Stimulated activated CD8-positive, alpha-beta memory T cell treated with anti-CD3 and anti-CD28 coated beads, Interleukin-15, amount 100 ng/mL, for 4 hours (primary cell): ENCODE data around the gene TOE1.
"Not testable (repeated sequence)": the region's sequence is repeated elsewhere in the genome, so short reads cannot be mapped to it uniquely, and the experiment has no call there.

Experiments
- DNase-seq, 2 donors: peaks; one replicate each; pipeline ENCODE4 v3.0.0-alpha.2; 2020; ENCODE audit warnings: low read depth in 2 of 2

The TOE1 gene

DNA sequence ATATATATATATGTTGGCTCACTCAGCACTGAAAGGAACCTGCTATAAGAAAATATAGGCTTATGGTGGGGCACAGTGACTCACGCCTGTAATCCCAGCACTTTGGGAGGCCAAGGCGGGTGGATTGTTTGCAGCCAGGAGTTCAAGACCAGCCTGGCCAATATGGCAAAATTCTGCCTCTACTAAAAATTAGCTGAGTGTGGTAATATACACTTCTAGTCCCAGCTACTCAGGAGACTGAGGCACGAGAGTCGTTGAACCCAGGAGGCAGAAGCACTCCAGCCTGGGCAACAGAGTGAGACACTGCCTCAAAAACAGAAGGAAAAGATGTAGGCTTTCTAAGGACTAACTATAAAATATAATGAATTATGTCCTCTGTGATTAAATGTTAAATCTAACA lies 14.9 kb downstream of the TOE1 start:
- DNase-seq = no peak

GRCh38 chr1:45355683-45356082 lies 15.7 kb downstream of the TOE1 start:
- no peak for DNase-seq

DNA sequence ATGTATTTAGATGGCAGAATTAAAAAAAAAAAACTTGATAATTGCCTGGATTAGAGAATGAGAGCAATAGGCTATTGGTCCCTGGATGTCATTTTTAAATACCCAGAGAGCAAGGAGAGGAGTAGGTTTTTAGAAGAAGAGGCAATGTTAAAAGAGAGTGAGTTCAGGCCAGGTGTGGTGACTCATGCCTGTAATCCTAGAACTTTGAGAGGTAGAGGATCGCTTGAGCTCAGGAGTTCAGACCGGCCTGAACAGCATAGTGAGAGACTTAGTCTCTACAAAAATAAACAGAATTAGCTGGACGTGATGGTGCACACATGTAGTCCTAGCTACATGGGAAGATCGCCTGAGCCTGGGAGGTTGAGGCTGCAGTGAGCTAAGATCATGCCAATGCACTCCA lies 16.2 kb downstream of the TOE1 start:
- DNase-seq = no peak

DNA sequence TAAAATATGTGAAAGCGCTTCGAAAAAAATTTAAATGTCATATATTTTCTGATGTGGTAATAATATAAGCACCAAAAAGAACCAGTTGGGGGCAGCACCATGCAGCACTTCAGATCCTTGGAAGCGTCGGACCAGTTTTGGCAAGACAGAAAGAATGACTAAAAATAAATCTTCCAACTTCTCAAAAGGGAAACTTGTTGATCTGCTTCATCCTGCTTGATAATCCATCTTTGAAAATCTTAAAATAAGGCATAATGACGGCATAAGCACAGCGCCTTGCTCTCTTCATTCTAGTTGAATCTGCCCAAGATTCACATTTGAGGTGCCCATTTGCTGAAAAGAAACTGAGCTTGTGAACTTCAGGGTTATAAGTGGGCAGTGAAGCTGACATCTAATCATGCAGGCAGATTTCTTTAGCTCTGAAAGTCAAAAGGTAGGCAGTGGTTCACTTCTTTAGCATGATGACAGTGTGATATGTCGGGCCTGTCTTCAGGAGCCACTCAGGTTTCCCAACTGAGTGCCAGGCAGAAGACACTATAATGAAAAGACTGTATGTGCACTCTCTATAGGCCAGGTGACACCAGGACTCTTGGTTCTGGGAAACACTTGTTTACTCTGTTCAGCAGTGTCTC lies 20.0 kb downstream of the TOE1 start:
- peak in 1 of 2 donors; percentile 18 for DNase-seq

GRCh38 chr1:45360981-45361380 lies 21.0 kb downstream of the TOE1 start:
- not testable (repeated sequence) for DNase-seq

- DNase-seq = no peak
Observed at GRCh38 chr1:45364294-45364693, 24.3 kb downstream of the TOE1 start.

DNA sequence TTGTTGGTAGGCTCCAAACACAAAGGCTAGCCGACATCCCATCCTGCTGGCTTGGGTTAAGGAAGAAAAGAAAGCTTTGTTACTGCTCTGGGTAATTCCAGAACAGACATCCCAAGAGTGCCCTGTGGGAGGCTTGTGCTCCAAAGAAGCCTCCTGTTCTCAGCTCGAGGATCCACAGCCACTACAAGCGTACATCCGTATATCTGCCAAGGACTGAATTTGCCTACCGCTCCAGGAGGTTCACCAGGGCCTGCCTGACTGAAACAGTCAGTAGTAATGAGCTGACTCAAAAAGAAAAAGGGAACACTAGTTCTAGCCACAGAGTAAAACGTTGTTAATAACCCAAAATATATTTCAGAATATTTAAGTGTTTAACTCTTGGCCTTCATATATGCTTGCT lies 25.1 kb downstream of the TOE1 start:
- no peak for DNase-seq

GRCh38 chr1:45370575-45370974 lies 30.6 kb downstream of the TOE1 start:
- DNase-seq = no peak

GRCh38 chr1:45373573-45373972 lies 33.6 kb downstream of the TOE1 start:
- DNase-seq = no peak

GRCh38 chr1:45375104-45376090 lies 35.4 kb downstream of the TOE1 start:
- DNase-seq = no peak

GRCh38 chr1:45378184-45378583 lies 38.2 kb downstream of the TOE1 start:
- DNase-seq = no peak

GRCh38 chr1:45379524-45379923 lies 39.6 kb downstream of the TOE1 start:
- no peak for DNase-seq

DNA sequence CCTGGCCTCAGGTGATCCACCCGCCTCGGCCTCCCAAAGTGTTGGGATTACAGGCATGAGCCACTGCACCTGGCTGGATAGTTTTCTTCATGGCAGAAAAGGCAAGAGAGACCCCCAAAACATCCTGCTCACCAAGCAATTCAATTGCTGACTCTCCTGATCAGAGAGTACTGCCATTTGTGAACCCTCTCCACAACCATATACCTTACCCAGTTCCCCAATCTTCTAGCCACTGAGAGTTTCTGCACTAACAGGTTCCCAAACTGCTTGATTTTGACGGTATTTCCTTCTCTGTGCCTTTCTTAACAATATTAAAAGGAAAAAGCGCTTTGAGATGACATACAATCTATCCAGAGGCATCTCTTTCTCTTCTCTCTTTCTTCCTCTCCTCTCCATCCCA lies 40.2 kb downstream of the TOE1 start:
- DNase-seq = no peak

DNA sequence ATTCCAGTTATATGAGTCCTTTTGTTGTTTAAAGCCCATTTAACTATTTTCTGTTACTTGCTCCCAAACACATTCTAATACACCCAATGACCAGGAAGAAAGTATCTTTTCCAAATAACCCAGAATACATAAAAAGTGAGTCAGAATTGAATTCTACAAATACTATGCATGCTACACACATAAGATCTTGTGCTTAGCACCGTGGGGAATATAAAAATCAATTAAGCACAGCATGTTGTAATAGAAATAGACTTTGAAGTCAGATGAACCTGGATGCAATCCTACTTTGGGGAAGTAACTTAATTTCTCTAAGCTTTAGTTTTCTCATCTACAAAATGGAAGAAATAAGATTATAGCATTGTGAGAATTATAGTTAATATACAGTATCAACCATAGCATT lies 40.8 kb downstream of the TOE1 start:
- no peak for DNase-seq

GRCh38 chr1:45381243-45381642 lies 41.3 kb downstream of the TOE1 start:
- DNase-seq = no peak

GRCh38 chr1:45383191-45383590 lies 43.2 kb downstream of the TOE1 start:
- no peak for DNase-seq

GRCh38 chr1:45384213-45384612 lies 44.2 kb downstream of the TOE1 start:
- not testable (repeated sequence) for DNase-seq

DNA sequence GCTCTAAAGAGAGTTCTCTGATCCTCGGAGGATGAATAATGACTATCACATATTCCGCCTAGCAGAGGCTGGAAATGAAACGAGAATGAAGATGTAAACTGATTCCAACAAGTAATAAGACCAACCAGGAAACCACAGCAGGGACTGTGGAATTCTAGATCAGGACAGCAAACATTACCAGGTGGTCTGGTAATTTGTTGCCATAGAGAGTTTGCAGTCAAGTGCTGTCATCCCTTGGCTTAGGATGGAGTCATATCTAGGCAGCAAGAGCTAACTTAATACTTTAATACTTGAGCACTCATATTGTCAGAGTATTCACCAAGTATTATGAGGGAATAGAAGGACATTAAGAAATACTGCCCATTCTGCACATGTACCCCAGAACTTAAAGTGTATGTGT lies 45.3 kb downstream of the TOE1 start:
- no peak for DNase-seq

DNA sequence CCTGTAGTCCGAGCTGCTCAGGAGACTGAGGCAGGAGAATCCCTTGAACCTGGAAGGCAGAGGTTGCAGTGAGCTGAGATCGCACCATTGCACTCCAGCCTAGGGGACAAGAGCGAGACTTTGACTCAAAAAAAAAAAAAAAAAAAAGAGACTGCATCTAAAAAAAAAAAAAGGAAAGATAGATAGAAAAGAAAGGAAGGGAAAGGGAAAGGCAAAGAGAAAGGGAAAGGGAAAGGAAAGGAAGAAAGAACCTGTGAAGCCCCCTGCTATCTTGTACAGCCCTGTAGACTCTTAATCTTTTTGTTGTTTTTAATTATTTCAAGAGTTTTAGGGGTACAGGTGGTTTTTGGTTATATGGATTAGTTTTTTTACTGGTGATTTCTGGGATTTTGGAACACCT lies 46.2 kb downstream of the TOE1 start:
- no peak for DNase-seq
